OCI-M1 (cell line): ENCODE results near the gene FOXJ3.

Source experiments
- DNase-seq: peaks from one replicate; lab custom pipeline; 2025; lab: John Stamatoyannopoulos, UW

Gene FOXJ3

DNA sequence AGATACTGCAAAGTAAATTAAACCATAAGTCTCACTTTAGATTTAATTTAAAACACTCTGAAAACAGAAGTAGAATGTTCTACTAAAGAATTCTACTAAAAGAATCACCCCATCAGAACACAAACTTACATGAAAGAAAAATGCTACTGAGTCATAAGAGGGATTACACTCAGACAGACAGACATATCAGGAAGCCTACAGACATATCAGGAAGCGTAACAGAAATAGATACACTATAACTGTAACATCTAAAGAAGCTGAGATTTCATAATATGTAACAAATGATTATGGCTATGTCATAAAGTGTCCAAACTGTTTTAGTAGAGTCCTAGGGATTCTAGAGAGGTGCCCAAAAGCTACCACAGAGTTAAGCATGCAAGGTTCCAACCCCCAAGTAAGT is 23.9 kb downstream of the FOXJ3 start:
- no peak for DNase-seq

DNA sequence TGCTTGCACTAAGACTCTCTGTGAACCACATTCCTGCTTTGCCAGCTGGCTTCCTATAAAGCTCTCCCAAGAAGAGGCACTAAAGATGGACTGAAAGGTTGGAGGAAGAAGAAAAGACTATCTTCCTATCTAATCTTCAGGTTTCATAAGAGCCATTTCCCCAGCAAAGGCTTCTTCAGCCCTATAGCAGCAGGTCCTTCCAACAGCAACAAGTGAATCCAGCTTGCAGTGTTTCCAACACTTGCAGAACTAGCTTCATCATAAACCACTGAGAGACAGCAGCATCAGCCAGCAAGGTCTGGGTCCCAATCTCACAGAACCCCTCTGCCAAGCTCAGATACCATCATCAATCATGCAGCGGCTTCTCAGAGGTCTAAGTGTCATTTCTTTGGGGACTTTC is 28.1 kb downstream of the FOXJ3 start:
- no peak for DNase-seq

DNA sequence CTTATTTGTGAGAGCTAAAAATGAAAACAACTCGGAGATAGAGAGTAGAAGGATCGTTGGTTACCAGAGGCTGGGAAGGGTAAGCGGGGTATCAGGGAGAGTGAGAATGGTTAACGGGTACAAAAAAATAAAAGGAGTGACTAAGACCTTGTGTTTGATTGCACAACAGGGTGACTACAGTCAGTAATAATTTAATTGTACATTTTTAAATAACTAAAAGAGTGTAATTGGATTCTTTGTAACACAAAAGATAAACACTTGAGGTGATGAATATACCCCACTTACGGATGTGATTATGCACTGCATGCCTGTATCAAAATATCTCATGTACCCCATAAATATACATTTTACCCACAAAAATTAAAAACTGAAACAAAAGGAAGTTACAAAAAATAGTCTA is 29.4 kb downstream of the FOXJ3 start:
- no peak for DNase-seq

DNA sequence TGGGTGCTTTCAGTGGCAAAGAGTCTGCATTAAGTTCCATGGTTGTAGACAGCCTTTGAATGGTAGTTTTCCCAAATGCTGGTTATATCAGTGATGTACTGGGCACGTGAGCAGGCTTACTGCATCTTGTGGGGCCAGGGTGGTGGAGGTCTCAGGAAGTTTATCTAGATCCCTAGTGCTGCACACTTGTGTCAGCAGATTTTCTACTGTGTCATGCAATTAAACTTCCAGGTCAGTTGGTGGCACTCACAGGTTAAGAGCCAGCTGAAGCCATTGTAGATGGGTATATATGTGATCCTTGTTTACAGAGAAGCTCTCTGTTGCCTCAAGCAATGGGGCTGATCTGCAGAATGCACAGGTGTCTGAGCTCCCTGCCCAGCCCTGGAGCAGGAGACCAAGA is 33.0 kb downstream of the FOXJ3 start:
- no peak for DNase-seq

DNA sequence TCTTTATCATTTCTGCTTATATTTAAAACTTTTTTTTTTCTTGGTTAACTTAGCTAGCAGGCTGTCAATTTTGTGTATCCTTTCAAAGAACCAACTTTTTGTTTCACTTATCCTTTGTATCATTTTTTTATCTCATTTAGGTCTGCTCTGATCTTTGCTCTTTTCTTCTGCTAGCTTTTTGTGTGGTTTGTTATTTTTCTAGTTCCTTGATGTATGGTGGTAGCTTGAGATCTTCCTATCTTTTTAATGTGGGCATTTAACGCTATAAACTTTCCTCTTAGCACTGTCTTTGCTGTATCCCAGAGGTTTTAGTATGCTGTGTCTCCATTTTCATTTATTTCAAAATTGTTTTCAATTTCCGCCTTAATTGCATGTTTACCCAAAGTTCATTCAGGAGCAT is 36.5 kb downstream of the FOXJ3 start:
- DNase-seq = no peak

DNA sequence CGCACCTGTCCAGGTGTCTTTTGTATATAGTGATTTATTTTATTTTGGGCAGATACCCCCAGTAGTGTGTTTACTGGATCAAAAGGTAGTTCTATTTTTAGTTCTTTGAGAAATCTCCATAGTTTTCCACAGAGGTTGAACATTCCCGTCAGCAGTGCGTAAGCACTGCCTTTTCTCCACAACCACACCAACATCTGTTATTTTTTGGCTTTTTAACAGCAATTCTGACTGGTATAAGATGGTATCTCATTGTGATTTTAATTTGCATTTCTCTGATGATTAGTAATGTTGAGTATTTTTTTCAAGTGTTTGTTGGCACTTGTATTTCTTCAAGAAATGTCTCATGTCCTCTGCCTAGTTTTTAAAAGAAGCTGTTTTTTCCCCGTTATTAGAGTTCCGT is 39.2 kb downstream of the FOXJ3 start:
- DNase-seq = no peak

DNA sequence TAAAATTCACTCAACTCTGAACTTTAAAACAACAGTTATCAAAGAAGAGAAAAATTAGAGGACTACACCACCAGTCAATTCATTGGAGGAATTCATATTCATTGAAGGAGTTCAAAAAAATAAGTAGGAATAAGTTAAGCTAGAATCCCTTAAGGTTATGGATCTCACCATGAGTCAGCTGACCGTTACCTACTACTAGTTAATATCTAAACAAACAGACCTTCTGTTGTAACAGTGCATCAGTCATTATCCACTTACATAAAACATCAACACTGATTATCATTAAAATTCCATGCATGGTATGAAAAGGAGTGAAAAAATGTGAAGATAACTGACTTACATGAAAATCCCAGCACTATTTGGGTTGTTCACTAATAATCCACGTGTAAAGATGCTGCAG is 44.9 kb downstream of the FOXJ3 start:
- DNase-seq = no peak

DNA sequence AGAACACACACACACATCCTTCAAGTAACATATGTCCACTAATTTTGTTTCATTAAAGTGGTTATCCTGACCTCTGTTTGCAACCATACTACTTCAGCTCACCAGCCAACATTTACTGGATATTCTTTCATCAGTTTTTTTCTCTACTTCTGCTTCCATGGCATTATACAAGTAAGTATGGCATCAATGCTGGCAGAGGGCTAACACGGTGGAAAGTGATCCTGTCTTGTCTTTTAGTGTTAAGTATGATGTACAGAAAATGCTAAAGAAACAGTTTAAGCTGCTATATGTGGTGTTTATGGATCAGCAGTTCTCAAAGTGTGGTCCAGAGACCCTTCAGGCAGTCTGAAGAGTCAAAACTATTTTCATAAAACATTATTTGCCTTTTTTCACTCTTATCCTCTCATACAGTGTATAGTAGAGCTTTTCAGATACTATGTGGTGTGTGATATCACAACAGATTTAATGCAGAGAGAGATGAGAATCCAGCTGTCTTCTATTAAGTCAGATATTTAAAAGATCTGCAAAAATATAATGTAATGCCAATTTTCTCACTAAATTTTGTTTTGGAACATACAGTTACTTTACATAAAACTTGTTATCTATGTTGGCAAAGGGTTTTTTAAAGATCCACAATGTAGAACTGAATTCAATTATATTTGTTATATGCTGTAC is 46.6 kb downstream of the FOXJ3 start:
- DNase-seq = no peak

DNA sequence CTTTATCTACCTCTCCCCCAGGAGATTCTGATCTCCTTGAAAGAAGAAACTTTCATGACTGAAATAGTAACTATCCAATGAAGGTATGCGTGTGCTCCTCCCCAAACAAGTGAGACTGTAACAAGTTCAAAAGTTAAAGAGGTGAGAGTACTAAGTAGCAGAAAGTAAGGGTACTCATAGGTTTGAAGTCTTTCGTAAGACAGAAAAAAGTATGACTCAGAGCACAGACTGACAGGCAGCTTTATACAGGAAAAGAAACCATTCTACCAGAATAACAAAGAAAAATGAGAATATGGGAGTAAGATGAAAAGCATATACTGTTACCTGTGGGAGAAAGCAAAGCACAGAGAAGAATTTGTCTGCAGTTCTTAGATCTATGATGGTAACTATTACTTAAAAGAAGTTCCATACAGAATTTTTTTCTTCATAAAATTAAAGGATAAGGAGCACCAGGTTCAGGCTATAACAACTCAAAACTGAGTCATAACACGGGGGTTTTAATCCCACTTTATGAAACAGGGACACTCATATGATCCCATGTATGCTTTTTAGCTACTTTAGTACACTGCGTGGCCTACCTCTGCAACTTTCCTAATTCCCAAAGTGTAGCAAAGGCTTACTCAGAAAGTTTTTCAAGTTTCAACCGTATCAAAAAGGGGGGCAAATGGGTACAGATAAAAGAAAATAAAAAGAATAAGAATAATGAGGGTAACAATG is 52.0 kb downstream of the FOXJ3 start:
- DNase-seq = no peak

DNA sequence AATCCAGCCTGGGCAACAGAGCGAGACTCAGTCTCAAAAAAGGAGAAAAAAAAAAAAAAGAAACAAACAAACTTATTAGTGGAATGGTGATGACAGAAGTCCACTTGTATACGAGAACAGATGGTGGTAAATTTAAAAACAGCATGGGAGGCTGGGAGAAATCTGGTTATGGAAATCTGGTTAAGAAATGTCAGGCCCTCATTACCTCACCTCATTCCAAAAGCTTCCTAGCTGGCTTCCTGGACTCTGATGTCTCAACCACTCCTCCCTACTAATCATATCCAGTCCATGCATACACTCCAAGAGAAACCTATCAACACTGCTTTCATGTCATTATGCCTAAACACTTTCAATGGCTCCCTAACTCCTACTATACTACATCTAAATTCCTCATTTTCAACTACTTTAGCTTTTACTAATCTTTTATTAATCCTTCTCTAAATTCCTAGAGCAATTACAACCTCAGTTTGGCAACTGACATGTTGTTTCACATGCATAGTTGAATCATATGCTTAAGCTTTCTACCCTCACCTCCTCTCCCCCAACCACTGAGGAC is 52.9 kb downstream of the FOXJ3 start:
- no peak for DNase-seq

DNA sequence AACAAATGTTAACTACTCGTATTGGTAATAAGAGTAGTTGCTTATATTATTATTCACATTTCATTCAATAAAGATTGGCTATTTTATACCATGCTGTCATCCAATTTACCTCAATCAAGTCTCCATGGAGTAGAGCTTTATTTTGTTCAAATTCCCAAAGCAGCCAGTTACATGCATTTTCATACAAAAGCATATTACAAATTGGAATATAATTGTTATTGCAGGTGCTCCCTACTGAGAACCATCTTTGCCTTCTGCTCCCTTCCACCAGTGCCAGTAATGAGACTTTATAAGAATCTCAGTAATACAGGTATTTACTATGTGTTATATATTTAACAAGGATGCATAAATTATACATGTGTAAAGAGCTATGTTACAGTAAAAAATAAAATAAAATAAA is 54.2 kb downstream of the FOXJ3 start:
- no peak for DNase-seq

DNA sequence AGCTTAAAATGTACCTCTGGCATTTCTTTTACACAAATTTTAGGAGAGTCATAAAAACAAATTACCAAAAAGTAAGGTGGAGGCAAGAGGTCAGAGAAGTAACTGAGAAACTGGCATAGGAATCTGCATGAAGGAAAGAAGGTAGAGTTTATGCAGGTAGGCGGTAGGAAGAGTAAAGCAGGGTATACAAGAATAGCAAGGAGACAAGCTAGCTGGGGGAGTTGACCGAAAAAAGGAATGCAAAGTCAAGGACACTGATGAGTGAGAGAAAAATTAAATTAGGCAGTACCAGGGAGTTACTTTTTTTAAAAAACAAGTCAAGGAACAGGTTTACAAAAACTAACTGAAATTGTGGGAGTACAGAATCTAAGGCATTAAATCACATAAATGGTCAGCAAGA is 56.0 kb downstream of the FOXJ3 start:
- no peak for DNase-seq

DNA sequence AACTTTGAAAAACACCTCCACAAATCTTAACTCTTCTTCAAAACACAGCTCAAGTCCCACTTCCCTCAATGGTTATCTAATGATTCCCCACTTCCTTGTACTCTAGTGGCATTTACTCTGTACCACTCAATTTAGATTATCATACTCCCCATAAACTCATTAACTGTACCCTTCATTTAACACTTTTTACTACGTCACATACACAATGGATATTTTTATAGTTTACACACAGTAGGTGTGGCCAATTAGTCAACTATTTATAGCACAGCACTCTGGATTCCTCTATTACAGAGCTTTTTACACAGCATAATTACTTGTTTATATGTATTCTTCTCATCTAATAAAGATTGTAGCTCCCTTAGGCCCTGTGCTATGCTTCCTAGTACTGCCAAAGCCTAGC is 62.1 kb downstream of the FOXJ3 start:
- DNase-seq = no peak

DNA sequence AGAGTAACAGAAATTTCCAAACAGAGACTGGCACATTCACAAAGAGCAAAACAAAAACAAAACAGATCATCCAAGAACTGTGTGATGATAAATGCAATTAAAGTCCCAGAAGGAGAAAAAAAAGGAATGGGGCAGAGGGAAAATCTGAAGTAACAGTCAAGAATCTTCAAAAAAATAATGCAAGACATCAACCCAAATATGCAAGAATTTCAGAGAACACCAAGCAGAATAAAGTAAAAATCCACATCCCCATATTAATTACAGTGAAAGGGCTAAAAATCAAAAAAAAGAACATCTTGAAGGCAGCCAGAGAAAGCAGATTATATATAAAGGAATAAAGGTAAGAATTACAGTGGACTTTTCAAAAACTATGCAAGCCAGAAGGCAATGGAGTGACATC is 67.1 kb downstream of the FOXJ3 start:
- DNase-seq = no peak

DNA sequence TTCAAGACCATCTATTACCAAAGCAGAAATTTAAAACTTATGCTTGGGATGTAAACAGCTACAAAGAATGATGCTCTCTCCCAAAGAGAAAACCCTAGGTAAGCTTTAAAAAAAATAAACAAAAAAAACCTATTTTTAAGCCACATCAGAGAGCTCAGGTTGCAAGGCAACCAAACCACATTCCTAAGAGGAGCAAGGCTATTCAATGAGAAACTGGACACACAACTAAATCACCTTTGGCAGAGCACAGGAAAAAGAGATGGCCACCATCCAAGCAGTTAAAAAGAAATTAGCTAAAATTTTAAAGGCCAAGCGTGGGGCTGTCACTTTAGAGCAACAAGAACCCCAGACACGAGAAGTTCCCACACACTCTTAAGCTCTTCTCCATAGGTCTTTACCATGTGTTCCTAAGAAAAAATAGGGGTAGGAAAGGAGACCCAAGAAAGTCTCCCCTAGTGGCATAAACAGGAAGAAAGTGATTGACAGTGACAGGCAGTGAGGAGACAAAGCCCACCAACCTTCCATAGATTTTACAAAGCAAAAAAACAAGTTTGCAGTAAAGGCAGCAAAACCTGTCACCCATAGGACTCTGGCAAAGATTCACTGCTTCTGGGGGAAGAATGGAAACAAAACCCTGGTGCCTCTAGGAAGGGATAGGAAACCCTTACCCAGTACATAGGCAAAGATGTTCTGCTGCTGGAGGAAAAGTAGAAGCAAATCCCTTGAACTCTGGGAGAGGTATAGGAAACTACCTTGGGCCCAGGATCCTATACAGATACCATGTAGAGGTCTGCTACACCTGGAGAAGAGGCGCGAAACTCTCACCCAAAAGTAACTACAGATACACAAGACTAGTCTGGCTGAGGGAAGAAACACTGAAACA is 68.5 kb downstream of the FOXJ3 start:
- DNase-seq = no peak

DNA sequence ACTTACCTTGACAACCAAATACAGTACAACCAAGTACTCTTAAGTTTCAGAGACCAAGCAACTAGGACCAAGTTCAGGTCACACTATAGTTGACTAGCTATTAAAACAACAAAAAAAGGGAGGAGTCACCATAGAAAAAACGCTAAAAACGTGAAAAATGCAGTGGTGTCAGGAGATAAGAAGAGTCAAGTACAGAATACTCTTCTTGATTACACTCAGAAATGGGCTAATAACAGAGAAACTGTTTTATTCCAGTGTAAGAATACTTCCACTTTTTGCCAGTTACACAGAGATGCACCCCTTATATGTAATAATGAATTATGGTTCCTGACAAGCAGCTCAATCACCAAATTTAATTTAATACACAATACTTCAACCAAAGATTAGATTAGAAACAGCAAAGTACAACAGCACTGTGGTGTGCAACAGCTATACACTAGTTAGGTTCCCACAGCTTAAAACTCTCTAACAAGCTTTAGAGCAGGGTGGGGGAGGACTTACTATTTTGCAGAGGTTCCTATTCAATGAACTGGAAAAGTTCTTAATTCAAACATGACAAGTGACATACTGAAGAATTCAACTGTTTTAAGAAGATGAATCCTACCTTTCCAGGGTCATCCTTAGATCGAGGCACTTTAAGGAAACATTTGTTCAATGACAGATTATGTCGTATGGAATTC is 70.4 kb downstream of the FOXJ3 start:
- peak; percentile 24 for DNase-seq

DNA sequence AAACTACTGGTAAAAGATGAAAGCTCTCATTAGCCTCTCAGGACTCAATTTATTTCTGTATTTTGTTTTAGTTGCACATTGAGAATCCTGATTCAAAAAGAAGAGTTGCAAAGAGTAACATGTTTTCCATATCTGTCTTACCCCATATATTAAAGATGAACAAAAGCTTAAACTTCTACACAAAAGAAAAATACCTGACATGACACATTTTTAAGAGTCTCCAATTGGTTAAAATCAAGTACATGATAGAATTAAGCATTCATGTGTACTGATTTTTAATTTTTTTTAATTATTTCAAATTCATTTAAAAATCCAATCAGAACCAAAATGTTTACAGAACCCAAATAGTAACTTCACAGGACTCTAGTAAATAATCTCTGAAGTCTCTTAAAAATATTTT is 72.0 kb downstream of the FOXJ3 start:
- DNase-seq = no peak

DNA sequence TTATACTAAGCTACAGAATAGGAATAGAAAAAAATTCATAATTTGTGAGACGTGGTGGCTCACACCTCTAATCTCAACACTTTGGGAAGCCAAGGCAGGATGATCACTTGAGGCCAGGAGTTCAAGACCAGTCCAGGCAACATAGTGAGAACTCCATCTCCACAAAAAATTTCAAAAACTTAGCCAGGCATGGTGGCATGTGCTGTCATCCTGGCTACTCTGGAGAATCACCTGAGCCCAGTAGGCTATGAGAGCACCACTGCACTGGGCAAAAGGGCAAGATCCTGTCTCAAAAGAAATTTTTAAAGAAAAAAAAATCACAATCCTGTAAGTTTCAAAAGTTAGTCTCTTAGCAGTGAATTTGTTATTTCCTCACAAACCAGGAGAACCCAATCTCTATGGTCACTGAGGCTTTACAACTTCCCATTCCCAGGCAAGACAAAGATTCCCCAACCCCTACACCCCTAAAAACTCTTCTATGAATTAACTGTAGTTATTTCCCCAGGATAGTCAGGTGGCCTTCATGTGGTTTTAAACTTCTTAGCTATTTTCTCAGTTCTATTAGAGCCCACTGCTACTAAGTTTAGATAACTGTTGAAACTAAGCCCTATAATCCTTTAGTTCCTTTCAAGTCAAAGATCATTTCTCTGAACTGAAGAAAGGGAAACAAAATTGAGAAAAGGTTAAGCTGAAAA is 74.5 kb downstream of the FOXJ3 start:
- DNase-seq = peak; percentile 22

DNA sequence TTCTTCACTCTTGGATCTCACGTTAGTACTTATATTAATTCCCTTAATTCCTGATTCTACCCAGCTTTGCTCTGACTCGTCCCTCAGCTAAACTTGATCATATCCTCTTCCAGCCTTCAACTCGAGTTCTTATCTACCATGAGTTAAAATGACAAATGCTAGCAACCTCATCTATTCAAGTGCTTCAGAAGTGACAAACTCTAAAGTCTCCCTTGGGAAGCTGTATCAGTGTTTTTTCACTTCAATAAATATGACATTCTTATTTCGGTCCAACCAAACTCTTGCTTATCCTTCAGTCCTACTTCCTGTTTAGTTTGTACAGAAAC is 75.3 kb downstream of the FOXJ3 start:
- no peak for DNase-seq

DNA sequence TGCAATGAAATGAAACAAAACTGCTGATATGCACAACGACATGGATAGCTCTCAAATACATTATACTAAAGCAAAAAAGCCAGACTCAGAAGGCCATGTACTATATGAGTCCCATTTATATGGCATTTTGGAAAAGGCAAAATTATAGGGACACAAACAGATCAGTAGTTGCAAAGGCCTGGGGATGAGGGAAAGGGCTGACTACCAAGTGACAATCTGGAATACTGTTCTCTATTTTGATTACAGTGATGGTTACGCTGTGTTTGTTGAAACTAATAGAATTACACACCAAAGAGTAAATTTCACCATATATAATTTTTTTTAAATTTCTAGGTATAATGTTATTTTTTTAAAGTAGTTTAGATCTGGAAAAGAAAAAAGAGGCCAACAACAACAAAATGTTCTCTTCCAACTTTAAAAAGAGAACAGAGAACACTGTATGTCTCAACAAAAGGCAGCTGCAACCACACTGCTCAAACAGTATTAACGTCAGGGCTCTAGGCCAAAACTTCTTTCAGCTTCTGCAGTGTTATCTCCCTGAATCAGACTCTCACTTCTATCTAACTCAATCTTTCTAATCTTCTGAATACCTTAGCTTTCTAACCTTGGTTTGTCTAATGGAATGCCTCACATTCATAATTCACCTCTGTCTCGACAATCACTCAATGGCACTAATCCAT is 75.8 kb downstream of the FOXJ3 start:
- no peak for DNase-seq

DNA sequence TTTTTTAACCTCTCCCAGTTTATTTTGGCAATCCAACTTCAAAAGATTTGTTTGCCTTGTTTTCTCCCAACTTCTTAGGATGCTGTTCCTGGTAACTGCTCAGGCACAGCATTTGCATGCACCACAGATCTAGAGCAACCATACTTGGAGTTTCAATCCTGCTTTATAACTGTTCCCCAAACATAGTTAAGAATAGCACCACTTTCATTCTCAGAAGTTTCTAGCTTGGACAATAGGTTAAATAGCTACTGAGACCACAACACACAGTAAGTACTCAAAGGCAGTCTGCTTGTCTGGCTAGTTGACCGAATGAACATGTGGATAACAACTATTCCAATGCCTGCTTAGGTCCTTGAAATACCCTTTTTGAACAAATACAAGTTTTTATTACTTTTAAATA is 76.8 kb downstream of the FOXJ3 start:
- DNase-seq = no peak
